ENCODE results near the gene NCKAP5. TPM values are rescaled to one million over a fixed set of nuclear protein-coding genes. Genes with fewer than 3 reads are reported as not detected.
"Not testable (repeated sequence)": the region's sequence is repeated elsewhere in the genome, so short reads cannot be mapped to it uniquely, and the experiment has no call there.

NCKAP5 gene
- total RNA-seq, 1 donor from 2014 or later: 7.4 TPM

DNA sequence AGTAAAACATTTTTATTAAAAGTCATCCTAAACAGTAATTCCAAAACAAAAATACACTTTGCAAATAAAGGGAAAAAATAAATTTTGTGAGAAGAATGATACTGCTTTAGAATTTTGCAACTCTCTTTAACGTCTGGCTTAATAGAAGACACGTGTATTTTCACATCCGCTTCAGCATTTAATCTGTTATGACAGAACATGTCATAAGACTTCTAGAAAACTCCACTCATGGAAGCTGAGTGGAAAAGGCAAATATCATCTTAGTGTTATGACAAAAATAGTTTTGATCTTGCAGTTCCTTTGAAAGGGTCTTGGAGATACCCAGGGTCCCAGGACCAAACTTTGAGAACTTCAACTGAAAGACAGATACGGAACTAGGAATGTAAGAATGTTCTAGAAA lies 350.1 kb downstream of the NCKAP5 start:
- H3K9me3 Mint-ChIP-seq (ENCODE audit: unreplicated experiment): no peaks in the 10 kb centered on the region
- no peaks in the 10 kb centered on the region for H3K36me3 Mint-ChIP-seq (ENCODE audit: low read depth, unreplicated experiment)
- H3K27me3 Mint-ChIP-seq (ENCODE audit: unreplicated experiment): no peaks in the 10 kb centered on the region
- TF ChIP-seq, protein P1, sequence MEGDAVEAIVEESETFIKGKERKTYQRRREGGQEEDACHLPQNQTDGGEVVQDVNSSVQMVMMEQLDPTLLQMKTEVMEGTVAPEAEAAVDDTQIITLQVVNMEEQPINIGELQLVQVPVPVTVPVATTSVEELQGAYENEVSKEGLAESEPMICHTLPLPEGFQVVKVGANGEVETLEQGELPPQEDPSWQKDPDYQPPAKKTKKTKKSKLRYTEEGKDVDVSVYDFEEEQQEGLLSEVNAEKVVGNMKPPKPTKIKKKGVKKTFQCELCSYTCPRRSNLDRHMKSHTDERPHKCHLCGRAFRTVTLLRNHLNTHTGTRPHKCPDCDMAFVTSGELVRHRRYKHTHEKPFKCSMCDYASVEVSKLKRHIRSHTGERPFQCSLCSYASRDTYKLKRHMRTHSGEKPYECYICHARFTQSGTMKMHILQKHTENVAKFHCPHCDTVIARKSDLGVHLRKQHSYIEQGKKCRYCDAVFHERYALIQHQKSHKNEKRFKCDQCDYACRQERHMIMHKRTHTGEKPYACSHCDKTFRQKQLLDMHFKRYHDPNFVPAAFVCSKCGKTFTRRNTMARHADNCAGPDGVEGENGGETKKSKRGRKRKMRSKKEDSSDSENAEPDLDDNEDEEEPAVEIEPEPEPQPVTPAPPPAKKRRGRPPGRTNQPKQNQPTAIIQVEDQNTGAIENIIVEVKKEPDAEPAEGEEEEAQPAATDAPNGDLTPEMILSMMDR (IDR thresholded peaks at IDR 0.05; ENCODE audit: unreplicated experiment): no peak
- no peak for DNase-seq (ENCODE audit: low spot score)
- no peak overlapping the region for H3K27ac Mint-ChIP-seq (ENCODE audit: unreplicated experiment)
- H3K4me1 Mint-ChIP-seq (ENCODE audit: unreplicated experiment): no peaks in the 10 kb centered on the region
- no peak overlapping the region for H3K4me3 Mint-ChIP-seq (ENCODE audit: unreplicated experiment)

DNA sequence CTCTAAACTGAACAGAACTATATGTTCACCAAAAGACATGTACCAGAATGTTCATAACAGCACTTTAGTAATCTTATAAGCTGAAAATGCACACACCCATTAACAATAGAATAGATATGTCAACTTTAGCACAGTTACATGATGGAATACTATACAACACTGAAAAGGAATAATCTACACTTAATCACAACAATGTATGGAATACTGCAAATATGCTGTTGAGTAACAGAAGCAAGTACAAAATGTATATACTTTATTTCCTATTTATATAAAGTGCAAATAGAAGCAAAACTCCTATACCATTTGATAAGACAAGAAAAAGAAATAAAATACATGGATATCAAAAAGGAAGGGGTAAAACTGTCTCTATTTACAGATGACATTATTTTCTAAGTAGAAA lies 352.8 kb downstream of the NCKAP5 start:
- H3K4me1 Mint-ChIP-seq (ENCODE audit: unreplicated experiment): no peaks in the 10 kb centered on the region
- no peaks in the 10 kb centered on the region for H3K9me3 Mint-ChIP-seq (ENCODE audit: unreplicated experiment)
- H3K27me3 Mint-ChIP-seq (ENCODE audit: unreplicated experiment): no peaks in the 10 kb centered on the region
- H3K36me3 Mint-ChIP-seq (ENCODE audit: low read depth, unreplicated experiment): no peaks in the 10 kb centered on the region
- H3K4me3 Mint-ChIP-seq (ENCODE audit: unreplicated experiment): no peak overlapping the region
- DNase-seq (ENCODE audit: low spot score): no peak
- TF ChIP-seq, protein P1 (IDR thresholded peaks at IDR 0.05; ENCODE audit: unreplicated experiment): no peak
- H3K27ac Mint-ChIP-seq (ENCODE audit: unreplicated experiment): no peak overlapping the region

DNA sequence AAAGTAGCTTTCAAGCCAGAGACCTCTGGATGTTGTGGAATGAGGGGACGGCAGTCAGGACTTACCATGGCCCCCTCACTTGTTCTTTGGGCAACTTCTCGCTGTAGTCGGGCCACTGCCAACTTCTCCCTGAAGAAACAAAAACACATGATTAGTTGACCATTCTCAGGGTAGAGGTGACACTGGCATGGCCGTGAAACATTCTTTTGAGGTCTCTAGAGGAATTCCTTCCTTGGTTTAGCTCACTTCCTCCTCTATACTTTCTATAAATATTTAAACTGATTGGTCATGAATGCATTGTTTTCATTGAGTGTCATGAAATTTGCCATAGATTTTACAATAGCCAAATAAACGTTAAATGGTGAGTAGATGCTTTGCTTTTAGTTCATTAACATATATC lies 354.6 kb downstream of the NCKAP5 start:
- TF ChIP-seq, protein P1 (IDR thresholded peaks at IDR 0.05; ENCODE audit: unreplicated experiment): no peak
- no peaks in the 10 kb centered on the region for H3K9me3 Mint-ChIP-seq (ENCODE audit: unreplicated experiment)
- no peak for DNase-seq (ENCODE audit: low spot score)
- H3K27me3 Mint-ChIP-seq (ENCODE audit: unreplicated experiment): no peaks in the 10 kb centered on the region
- no peak overlapping the region for H3K4me3 Mint-ChIP-seq (ENCODE audit: unreplicated experiment)
- H3K4me1 Mint-ChIP-seq (ENCODE audit: unreplicated experiment): no peaks in the 10 kb centered on the region
- H3K36me3 Mint-ChIP-seq (ENCODE audit: low read depth, unreplicated experiment): no peaks in the 10 kb centered on the region
- H3K27ac Mint-ChIP-seq (ENCODE audit: unreplicated experiment): no peak overlapping the region

DNA sequence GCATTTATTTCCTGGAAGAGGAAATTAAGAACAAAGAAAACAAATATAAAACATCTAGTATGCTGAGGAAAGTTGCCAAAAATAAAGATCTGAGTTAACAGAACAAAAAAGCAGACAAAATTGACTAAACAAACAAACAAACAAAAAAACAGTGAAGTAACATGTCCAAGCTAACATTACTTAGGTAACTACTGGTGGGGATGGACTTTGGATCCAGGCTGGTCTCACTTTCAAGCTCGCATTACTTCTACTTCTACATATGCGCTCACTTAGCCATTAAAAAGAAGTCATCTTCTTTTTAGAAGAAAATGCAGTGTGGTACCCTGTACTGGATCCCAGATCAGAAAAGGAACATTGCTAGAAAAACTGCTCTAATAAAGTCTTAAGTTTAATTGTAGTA lies 358.9 kb downstream of the NCKAP5 start:
- no peaks in the 10 kb centered on the region for H3K27me3 Mint-ChIP-seq (ENCODE audit: unreplicated experiment)

DNA sequence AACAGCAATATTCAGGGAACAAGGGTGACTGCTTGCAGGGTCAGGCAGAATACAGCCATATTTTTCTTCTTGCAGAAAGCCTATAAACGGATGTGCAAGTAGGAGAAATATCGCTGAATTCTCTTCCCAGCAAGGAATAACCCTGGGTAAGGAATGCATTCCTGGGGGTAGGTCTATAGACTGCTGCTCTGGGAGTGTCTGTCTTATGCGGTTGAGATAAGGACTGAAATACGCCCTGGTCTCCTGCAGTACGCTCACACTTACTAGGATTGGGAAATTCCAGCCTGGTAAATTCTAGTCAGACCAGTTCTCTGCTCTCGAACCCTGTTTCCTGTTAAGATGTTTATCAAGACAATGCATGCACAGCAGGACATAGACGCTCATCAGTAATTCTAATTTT lies 361.6 kb downstream of the NCKAP5 start:
- not testable (repeated sequence) for H3K27ac Mint-ChIP-seq (ENCODE audit: unreplicated experiment); DNase-seq (ENCODE audit: low spot score); H3K9me3 Mint-ChIP-seq (ENCODE audit: unreplicated experiment); H3K4me1 Mint-ChIP-seq (ENCODE audit: unreplicated experiment); H3K4me3 Mint-ChIP-seq (ENCODE audit: unreplicated experiment); H3K27me3 Mint-ChIP-seq (ENCODE audit: unreplicated experiment)
- peaks cover 18% of the 10 kb centered on the region for H3K36me3 Mint-ChIP-seq (ENCODE audit: low read depth, unreplicated experiment)

More for the DNA sequence above, 358.9 kb downstream of the NCKAP5 start:
- TF ChIP-seq, protein P1 (IDR thresholded peaks at IDR 0.05; ENCODE audit: unreplicated experiment): no peak
- Mint-ChIP-seq H3K27ac (ENCODE audit: unreplicated experiment) (no peak overlapping the region), H3K36me3 (ENCODE audit: low read depth, unreplicated experiment) (peaks cover 18% of the 10 kb centered on the region), H3K4me3 (ENCODE audit: unreplicated experiment) (no peak overlapping the region), H3K4me1 (ENCODE audit: unreplicated experiment) (no peaks in the 10 kb centered on the region), H3K9me3 (ENCODE audit: unreplicated experiment) (no peaks in the 10 kb centered on the region)
- no peak for DNase-seq (ENCODE audit: low spot score)

DNA sequence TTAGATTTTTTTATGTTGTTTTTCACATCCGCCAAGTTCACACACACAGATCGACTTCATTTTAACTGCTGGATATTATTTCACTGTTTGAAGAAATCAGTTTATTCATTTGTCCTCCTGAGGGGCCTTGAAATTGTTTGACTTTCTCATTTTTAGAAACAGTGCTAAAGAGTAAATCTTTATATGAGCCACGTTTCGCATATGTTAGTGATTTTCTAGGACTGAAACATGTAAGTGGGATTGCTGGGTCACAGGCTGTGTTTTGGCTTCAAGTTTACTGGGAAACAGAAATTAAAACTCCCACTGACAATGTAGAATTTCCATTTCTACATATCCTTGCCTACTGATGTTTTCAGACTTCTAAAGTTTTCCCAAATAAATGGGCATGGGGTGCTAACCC lies 363.8 kb downstream of the NCKAP5 start:
- Mint-ChIP-seq H3K9me3 (ENCODE audit: unreplicated experiment) (peaks cover 5% of the 10 kb centered on the region), H3K27ac (ENCODE audit: unreplicated experiment) (no peak overlapping the region), H3K4me3 (ENCODE audit: unreplicated experiment) (no peak overlapping the region), H3K36me3 (ENCODE audit: low read depth, unreplicated experiment) (peaks cover 18% of the 10 kb centered on the region), H3K4me1 (ENCODE audit: unreplicated experiment) (no peaks in the 10 kb centered on the region), H3K27me3 (ENCODE audit: unreplicated experiment) (no peaks in the 10 kb centered on the region)
- TF ChIP-seq, protein P1 (IDR thresholded peaks at IDR 0.05; ENCODE audit: unreplicated experiment): no peak
- DNase-seq (ENCODE audit: low spot score): no peak
